GM21737 (cell line): Measurements from ENCODE around the gene SNPH.

ENCODE experiments used
- ATAC-seq: cut with Tn5 transposase; IDR thresholded peaks from one replicate; pipeline ENCODE4 v1.9.1; 2021; ENCODE audit warnings: mild to moderate bottlenecking, moderate library complexity; ENCODE audit not compliant: unreplicated experiment

SNPH gene

GRCh38 chr20:1264727-1265126 lies 1.4 kb upstream of the SNPH start:
- no peak for ATAC-seq

GRCh38 chr20:1265226-1265915 lies 723 bp upstream of the SNPH start:
- no peak for ATAC-seq

- no peak for ATAC-seq
Measured at GRCh38 chr20:1265916-1266166, 253 bp upstream of the SNPH start.

- ATAC-seq = no peak
Measured at GRCh38 chr20:1267161-1267560, 1.1 kb downstream of the SNPH start.

GRCh38 chr20:1267809-1268374 lies 1.8 kb downstream of the SNPH start:
- ATAC-seq = no peak

- no peak for ATAC-seq
Measured at GRCh38 chr20:1269235-1269634, 3.1 kb downstream of the SNPH start.

GRCh38 chr20:1269850-1270249 lies 3.8 kb downstream of the SNPH start:
- no peak for ATAC-seq

GRCh38 chr20:1272368-1273100 lies 6.4 kb downstream of the SNPH start:
- no peak for ATAC-seq

- ATAC-seq = no peak
Measured at GRCh38 chr20:1273366-1273765, 7.3 kb downstream of the SNPH start.

- no peak for ATAC-seq
Measured at GRCh38 chr20:1274485-1275311, 8.6 kb downstream of the SNPH start.

- no peak for ATAC-seq
Measured at GRCh38 chr20:1275919-1276318, 9.8 kb downstream of the SNPH start.

GRCh38 chr20:1277529-1278322 lies 11.6 kb downstream of the SNPH start:
- no peak for ATAC-seq

GRCh38 chr20:1278993-1279392 lies 12.9 kb downstream of the SNPH start:
- no peak for ATAC-seq

- ATAC-seq = no peak
Measured at GRCh38 chr20:1280195-1281102, 14.4 kb downstream of the SNPH start.

GRCh38 chr20:1281279-1282057 lies 15.4 kb downstream of the SNPH start:
- no peak for ATAC-seq

GRCh38 chr20:1282966-1283365 lies 16.9 kb downstream of the SNPH start:
- ATAC-seq = no peak

GRCh38 chr20:1283522-1284510 lies 17.7 kb downstream of the SNPH start:
- no peak for ATAC-seq
